ENCODE results near the gene MAPRE3. TPM values are rescaled to one million over a fixed set of nuclear protein-coding genes. Genes with fewer than 3 reads are reported as not detected.

The MAPRE3 gene
- total and polyA plus RNA-seq, 3 experiments from 2014 or later, result 2.0 to 3.0 (median 2.4) TPM

GRCh38 chr2:26933431-26934334 is 36.8 kb upstream of the MAPRE3 start:
- Histone ChIP-seq H3K9me3 (ENCODE audit: low read length) (no peaks in the 10 kb centered on the region), H3K4me3 (ENCODE audit: low read length) (no peak overlapping the region), H3K36me3 (ENCODE audit: insufficient read depth, low read length) (no peaks in the 10 kb centered on the region), H3K4me1 (ENCODE audit: insufficient read depth, low read length) (no peaks in the 10 kb centered on the region), H3K27me3 (ENCODE audit: insufficient read depth, low read length, poor library complexity, severe bottlenecking) (no peaks in the 10 kb centered on the region), H3K27ac (ENCODE audit: low read depth, low read length) (no peak overlapping the region)
- Mint-ChIP-seq H3K9me3 (no peaks in the 10 kb centered on the region), H3K36me3 (no peaks in the 10 kb centered on the region), H3K4me3 (no peak overlapping the region), H3K27ac (no peak overlapping the region), H3K27me3 (peaks cover 11 to 19% of the 10 kb centered on the region in 2 donors), H3K4me1 (no peaks in the 10 kb centered on the region)
- no peak for DNase-seq
- CTCF ChIA-PET, result interaction anchor here (1.0 kb wide), 2 partner anchors 11 to 34 kb away, joined by 3 read pairs; no protein-coding TSS in a partner anchor
- POLR2A ChIA-PET, result no interaction called here

- H3K27ac Mint-ChIP-seq, result no peak overlapping the region
- H3K4me3 ChIP-seq (ENCODE audit: low read length), result no peak overlapping the region
- H3K27me3 ChIP-seq (ENCODE audit: insufficient read depth, low read length, poor library complexity, severe bottlenecking), result no peaks in the 10 kb centered on the region
- H3K9me3 Mint-ChIP-seq, result no peaks in the 10 kb centered on the region
- no peak overlapping the region for H3K4me3 Mint-ChIP-seq
- no peaks in the 10 kb centered on the region for H3K36me3 Mint-ChIP-seq
- CTCF ChIA-PET, result interaction anchor here (1.0 kb wide), 1 partner anchor 34 kb away, joined by 3 read pairs; no protein-coding TSS in a partner anchor
- H3K27me3 Mint-ChIP-seq, result peaks cover 11 to 18% of the 10 kb centered on the region in 2 donors
- DNase-seq, result no peak
- no peaks in the 10 kb centered on the region for H3K4me1 Mint-ChIP-seq
- no peak overlapping the region for H3K27ac ChIP-seq (ENCODE audit: low read depth, low read length)
- no peaks in the 10 kb centered on the region for H3K4me1 ChIP-seq (ENCODE audit: insufficient read depth, low read length)
- no peaks in the 10 kb centered on the region for H3K9me3 ChIP-seq (ENCODE audit: low read length)
- POLR2A ChIA-PET, result no interaction called here
- no peaks in the 10 kb centered on the region for H3K36me3 ChIP-seq (ENCODE audit: insufficient read depth, low read length)
Measured at GRCh38 chr2:26934335-26934724, 36.1 kb upstream of the MAPRE3 start.

- H3K27ac ChIP-seq (ENCODE audit: low read depth, low read length), result no peak overlapping the region
- Mint-ChIP-seq H3K9me3 (no peaks in the 10 kb centered on the region), H3K27ac (no peak overlapping the region), H3K4me3 (no peak overlapping the region), H3K36me3 (no peaks in the 10 kb centered on the region), H3K4me1 (no peaks in the 10 kb centered on the region), H3K27me3 (peaks cover 11% of the 10 kb centered on the region in 2 donors)
- H3K9me3 ChIP-seq (ENCODE audit: low read length), result no peaks in the 10 kb centered on the region
- no peaks in the 10 kb centered on the region for H3K36me3 ChIP-seq (ENCODE audit: insufficient read depth, low read length)
- H3K4me1 ChIP-seq (ENCODE audit: insufficient read depth, low read length), result no peaks in the 10 kb centered on the region
- H3K4me3 ChIP-seq (ENCODE audit: low read length), result no peak overlapping the region
- ChIA-PET CTCF (interaction anchor here (1.0 kb wide), 1 partner anchor 35 kb away, joined by 3 read pairs; no protein-coding TSS in a partner anchor), POLR2A (no interaction called here)
- no peaks in the 10 kb centered on the region for H3K27me3 ChIP-seq (ENCODE audit: insufficient read depth, low read length, poor library complexity, severe bottlenecking)
- no peak for DNase-seq
Measured at GRCh38 chr2:26934985-26935384, 35.5 kb upstream of the MAPRE3 start.

- no peak overlapping the region for H3K4me3 ChIP-seq (ENCODE audit: low read length)
- no peak overlapping the region for H3K27ac Mint-ChIP-seq
- H3K27me3 Mint-ChIP-seq, result peaks cover 4% of the 10 kb centered on the region in 2 donors
- ChIA-PET CTCF (interaction anchor here (2.3 kb wide), 1 partner anchor 91 kb away, joined by 9 read pairs; no protein-coding TSS in a partner anchor), POLR2A (no interaction called here)
- H3K9me3 ChIP-seq (ENCODE audit: low read length), result no peaks in the 10 kb centered on the region
- H3K4me1 ChIP-seq (ENCODE audit: insufficient read depth, low read length), result no peaks in the 10 kb centered on the region
- no peaks in the 10 kb centered on the region for H3K9me3 Mint-ChIP-seq
- DNase-seq, result no peak
- H3K27me3 ChIP-seq (ENCODE audit: insufficient read depth, low read length, poor library complexity, severe bottlenecking), result no peaks in the 10 kb centered on the region
- no peak overlapping the region for H3K4me3 Mint-ChIP-seq
- no peaks in the 10 kb centered on the region for H3K4me1 Mint-ChIP-seq
- H3K27ac ChIP-seq (ENCODE audit: low read depth, low read length), result no peak overlapping the region
- H3K36me3 ChIP-seq (ENCODE audit: insufficient read depth, low read length), result no peaks in the 10 kb centered on the region
- no peaks in the 10 kb centered on the region for H3K36me3 Mint-ChIP-seq
Measured at GRCh38 chr2:26936855-26937254, 33.6 kb upstream of the MAPRE3 start.

GRCh38 chr2:26938399-26939118 is 31.9 kb upstream of the MAPRE3 start:
- H3K9me3 Mint-ChIP-seq, result no peaks in the 10 kb centered on the region
- H3K4me1 Mint-ChIP-seq, result peaks cover 0 to 4% (median 3%) of the 10 kb centered on the region in 3 donors

GRCh38 chr2:26940001-26940400 is 30.4 kb upstream of the MAPRE3 start:
- H3K27me3 Mint-ChIP-seq, result peaks cover 9 to 13% of the 10 kb centered on the region in 2 donors
- Histone ChIP-seq H3K27ac (ENCODE audit: low read depth, low read length) (no peak overlapping the region), H3K4me1 (ENCODE audit: insufficient read depth, low read length) (no peaks in the 10 kb centered on the region), H3K9me3 (ENCODE audit: low read length) (no peaks in the 10 kb centered on the region), H3K36me3 (ENCODE audit: insufficient read depth, low read length) (no peaks in the 10 kb centered on the region), H3K27me3 (ENCODE audit: insufficient read depth, low read length, poor library complexity, severe bottlenecking) (no peaks in the 10 kb centered on the region), H3K4me3 (ENCODE audit: low read length) (no peak overlapping the region)
- no peaks in the 10 kb centered on the region for H3K9me3 Mint-ChIP-seq
- no peak for DNase-seq
- ChIA-PET CTCF (interaction anchor here (0.9 to 6.6 kb wide), 2 partner anchors 21 to 93 kb away, joined by 3 to 35 read pairs; partner anchors contain the start of gene DPYSL5), POLR2A (no interaction called here)
- no peak overlapping the region for H3K27ac Mint-ChIP-seq
- H3K4me1 Mint-ChIP-seq, result peaks cover 0 to 4% (median 3%) of the 10 kb centered on the region in 3 donors
- no peak overlapping the region for H3K4me3 Mint-ChIP-seq
- no peaks in the 10 kb centered on the region for H3K36me3 Mint-ChIP-seq

More at GRCh38 chr2:26938399-26939118, 31.9 kb upstream of the MAPRE3 start:
- Histone ChIP-seq H3K36me3 (ENCODE audit: insufficient read depth, low read length) (no peaks in the 10 kb centered on the region), H3K4me1 (ENCODE audit: insufficient read depth, low read length) (no peaks in the 10 kb centered on the region), H3K9me3 (ENCODE audit: low read length) (no peaks in the 10 kb centered on the region), H3K27ac (ENCODE audit: low read depth, low read length) (no peak overlapping the region), H3K4me3 (ENCODE audit: low read length) (no peak overlapping the region), H3K27me3 (ENCODE audit: insufficient read depth, low read length, poor library complexity, severe bottlenecking) (no peaks in the 10 kb centered on the region)
- no peak for DNase-seq
- H3K36me3 Mint-ChIP-seq, result no peaks in the 10 kb centered on the region
- peaks cover 8 to 10% of the 10 kb centered on the region in 2 donors for H3K27me3 Mint-ChIP-seq
- no peak overlapping the region for H3K4me3 Mint-ChIP-seq
- CTCF ChIA-PET, result interaction anchor here (2.3 to 6.6 kb wide), 2 partner anchors 92 kb away, joined by 9 to 35 read pairs; partner anchors contain the start of gene DPYSL5
- no peak overlapping the region for H3K27ac Mint-ChIP-seq
- POLR2A ChIA-PET, result no interaction called here

GRCh38 chr2:26941486-26941885 is 29.0 kb upstream of the MAPRE3 start:
- no peaks in the 10 kb centered on the region for H3K9me3 Mint-ChIP-seq
- no peaks in the 10 kb centered on the region for H3K36me3 Mint-ChIP-seq

More at GRCh38 chr2:26941486-26941885, 29.0 kb upstream of the MAPRE3 start:
- CTCF ChIA-PET, result interaction anchor here (6.6 kb wide), 1 partner anchor 95 kb away, joined by 35 read pairs; the partner anchor contains the start of gene DPYSL5
- H3K27me3 ChIP-seq (ENCODE audit: insufficient read depth, low read length, poor library complexity, severe bottlenecking), result no peaks in the 10 kb centered on the region
- H3K4me3 Mint-ChIP-seq, result no peak overlapping the region
- no peaks in the 10 kb centered on the region for H3K9me3 ChIP-seq (ENCODE audit: low read length)
- H3K27me3 Mint-ChIP-seq, result peaks cover 12 to 20% of the 10 kb centered on the region in 2 donors
- no peak overlapping the region for H3K4me3 ChIP-seq (ENCODE audit: low read length)
- POLR2A ChIA-PET, result no interaction called here
- H3K36me3 ChIP-seq (ENCODE audit: insufficient read depth, low read length), result no peaks in the 10 kb centered on the region
- H3K4me1 Mint-ChIP-seq, result peaks cover 0 to 4% (median 3%) of the 10 kb centered on the region in 3 donors
- no peak for DNase-seq
- no peak overlapping the region for H3K27ac Mint-ChIP-seq
- H3K27ac ChIP-seq (ENCODE audit: low read depth, low read length), result no peak overlapping the region
- no peaks in the 10 kb centered on the region for H3K4me1 ChIP-seq (ENCODE audit: insufficient read depth, low read length)
